CD4-positive, alpha-beta T cell treated with Interferon alpha-2 for 1 hour (primary cell): Measurements from ENCODE around the gene MLLT3.
A peak's percentile ranks its signal among the peaks of the same experiment; 100 is the strongest.

ENCODE experiments used
- DNase-seq, 2 donors: peaks; one replicate each; pipeline ENCODE4 v3.0.0-alpha.2; 2020 to 2022

Gene MLLT3

GRCh38 chr9:20373263-20373662 is 249.0 kb downstream of the MLLT3 start:
- DNase-seq = no peak

GRCh38 chr9:20369391-20369790 is 252.9 kb downstream of the MLLT3 start:
- no peak for DNase-seq

- no peak for DNase-seq
These were observed 254.4 kb downstream of the MLLT3 start for GRCh38 chr9:20367855-20368254.

- DNase-seq = no peak
These were observed 257.3 kb downstream of the MLLT3 start for GRCh38 chr9:20364959-20365358.

- DNase-seq = no peak
These were observed 259.1 kb downstream of the MLLT3 start for GRCh38 chr9:20363233-20363632.

GRCh38 chr9:20361656-20362570 is 260.4 kb downstream of the MLLT3 start:
- peak in 1 of 2 donors; percentile 15 for DNase-seq

- no peak for DNase-seq
These were observed 261.1 kb downstream of the MLLT3 start for GRCh38 chr9:20361229-20361628.

- DNase-seq = no peak
These were observed 264.1 kb downstream of the MLLT3 start for GRCh38 chr9:20358207-20358606.

GRCh38 chr9:20357037-20357432 is 265.3 kb downstream of the MLLT3 start:
- DNase-seq = no peak

- DNase-seq = peak; percentile 45 to 60
These were observed 265.8 kb downstream of the MLLT3 start for GRCh38 chr9:20356403-20357036.

- DNase-seq = no peak
These were observed 267.3 kb downstream of the MLLT3 start for GRCh38 chr9:20355022-20355421.

- DNase-seq = no peak
These were observed 268.2 kb downstream of the MLLT3 start for GRCh38 chr9:20353931-20354652.

GRCh38 chr9:20353524-20353923 is 268.8 kb downstream of the MLLT3 start:
- DNase-seq = no peak

- DNase-seq = no peak
These were observed 269.7 kb downstream of the MLLT3 start for GRCh38 chr9:20352591-20352990.

- no peak for DNase-seq
These were observed 270.6 kb downstream of the MLLT3 start for GRCh38 chr9:20351715-20352114.

- no peak for DNase-seq
These were observed 272.7 kb downstream of the MLLT3 start for GRCh38 chr9:20349568-20349967.

GRCh38 chr9:20343325-20343724 is 279.0 kb downstream of the MLLT3 start:
- no peak for DNase-seq

GRCh38 chr9:20340511-20340861 is 281.8 kb downstream of the MLLT3 start:
- no peak for DNase-seq

GRCh38 chr9:20335668-20336332 is 286.5 kb downstream of the MLLT3 start:
- no peak for DNase-seq

- no peak for DNase-seq
These were observed 288.3 kb downstream of the MLLT3 start for GRCh38 chr9:20333991-20334390.

- no peak for DNase-seq
These were observed 291.1 kb downstream of the MLLT3 start for GRCh38 chr9:20331095-20331685.

- no peak for DNase-seq
These were observed 291.6 kb downstream of the MLLT3 start for GRCh38 chr9:20330688-20331087.

GRCh38 chr9:20326516-20326915 is 295.8 kb downstream of the MLLT3 start:
- no peak for DNase-seq
